ENCODE data around the gene C1R.

DNA sequence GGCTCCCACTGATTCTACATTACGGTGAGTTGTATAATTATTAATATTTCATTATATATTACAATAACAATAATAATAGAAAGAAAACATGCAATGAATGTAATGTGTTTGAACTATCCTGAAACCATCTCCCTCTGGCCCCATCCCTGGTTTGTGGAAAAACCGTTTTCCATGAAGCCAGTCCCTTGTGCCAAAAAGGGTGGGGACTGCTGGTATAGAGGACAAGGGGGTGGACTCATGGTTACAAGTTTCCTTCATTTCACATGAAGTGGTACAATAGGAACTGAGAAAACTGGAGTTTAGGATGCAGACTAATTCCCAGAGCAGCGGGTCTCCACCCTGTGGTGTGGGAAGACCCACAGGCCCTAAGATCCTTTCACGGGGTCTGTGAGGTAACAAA, 19.8 kb upstream of the C1R start:
- TF ChIP-seq, protein P1, sequence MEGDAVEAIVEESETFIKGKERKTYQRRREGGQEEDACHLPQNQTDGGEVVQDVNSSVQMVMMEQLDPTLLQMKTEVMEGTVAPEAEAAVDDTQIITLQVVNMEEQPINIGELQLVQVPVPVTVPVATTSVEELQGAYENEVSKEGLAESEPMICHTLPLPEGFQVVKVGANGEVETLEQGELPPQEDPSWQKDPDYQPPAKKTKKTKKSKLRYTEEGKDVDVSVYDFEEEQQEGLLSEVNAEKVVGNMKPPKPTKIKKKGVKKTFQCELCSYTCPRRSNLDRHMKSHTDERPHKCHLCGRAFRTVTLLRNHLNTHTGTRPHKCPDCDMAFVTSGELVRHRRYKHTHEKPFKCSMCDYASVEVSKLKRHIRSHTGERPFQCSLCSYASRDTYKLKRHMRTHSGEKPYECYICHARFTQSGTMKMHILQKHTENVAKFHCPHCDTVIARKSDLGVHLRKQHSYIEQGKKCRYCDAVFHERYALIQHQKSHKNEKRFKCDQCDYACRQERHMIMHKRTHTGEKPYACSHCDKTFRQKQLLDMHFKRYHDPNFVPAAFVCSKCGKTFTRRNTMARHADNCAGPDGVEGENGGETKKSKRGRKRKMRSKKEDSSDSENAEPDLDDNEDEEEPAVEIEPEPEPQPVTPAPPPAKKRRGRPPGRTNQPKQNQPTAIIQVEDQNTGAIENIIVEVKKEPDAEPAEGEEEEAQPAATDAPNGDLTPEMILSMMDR (IDR thresholded peaks at IDR 0.05) = no peak
- no peak for TF ChIP-seq EP300 (IDR thresholded peaks at IDR 0.05; ENCODE audit: low read depth)
- no peak for TF ChIP-seq POLR2AphosphoS5 (IDR thresholded peaks at IDR 0.05)
